Activated CD8-positive, alpha-beta T cell treated with anti-CD3 and anti-CD28 coated beads for 36 hours (primary cell): Measurements from ENCODE around the gene NOL6. TPM values are rescaled to one million over a fixed set of nuclear protein-coding genes. Genes with fewer than 3 reads are reported as not detected.

Experiments used
- ATAC-seq: fragments of 200-7000 bp; cut with Tn5 transposase; one replicate; pipeline ENCODE4 v1.10.0; 2021; ENCODE audit warnings: mild to moderate bottlenecking, moderate library complexity
- CTCF ChIA-PET: fragments of 350-600 bp; sonication (Branson Sonifier 250); formaldehyde crosslinking; loops from one replicate; lab custom pipeline; 2021; ENCODE audit warnings: antibody characterized with exemption; lab: Charles Lee
- POLR2A ChIA-PET: fragments of 350-600 bp; sonication (Branson Sonifier 250); formaldehyde crosslinking; loops from one replicate; lab custom pipeline; 2021; ENCODE audit warnings: antibody characterized with exemption; lab: Charles Lee
- DNase-seq: peaks from one replicate; pipeline ENCODE4 v3.0.0-alpha.2; 2020
- H3K27ac Mint-ChIP-seq: one replicate; pipeline ENCODE4 v1.8.0; 2021; ENCODE audit warnings: mild to moderate bottlenecking, mixed read lengths
- H3K27me3 Mint-ChIP-seq: one replicate; pipeline ENCODE4 v1.8.0; 2021; ENCODE audit warnings: mixed read lengths
- H3K36me3 Mint-ChIP-seq: one replicate; pipeline ENCODE4 v1.8.0; 2021; ENCODE audit warnings: low read depth, mixed read lengths
- H3K4me1 Mint-ChIP-seq: one replicate; pipeline ENCODE4 v1.8.0; 2021; ENCODE audit warnings: low read depth, mixed read lengths
- H3K4me3 Mint-ChIP-seq: one replicate; pipeline ENCODE4 v1.8.0; 2021; ENCODE audit warnings: mild to moderate bottlenecking, moderate library complexity, mixed read lengths
- H3K9me3 Mint-ChIP-seq: one replicate; pipeline ENCODE4 v1.8.0; 2021; ENCODE audit warnings: mixed read lengths
- CTCF ChIP-seq: fragments of 200-600 bp; IDR thresholded peaks from one replicate; pipeline ENCODE4 v1.8.0; 2022; ENCODE audit warnings: antibody characterized with exemption, mild to moderate bottlenecking
- intact Hi-C: fragments of 100-400 bp; cut with micrococcal nuclease; formaldehyde crosslinking; loops from one replicate; pipeline ENCODE4 v1.10.0; 2022
- total RNA-seq, 2 experiments: library from RNA; stranded (reverse); gene quantifications; one replicate each; pipeline ENCODE4 v1.2.3, GENCODE V29; 2021

The NOL6 gene
- total RNA-seq, 2 experiments from 2014 or later, result 45.5 to 45.9 TPM

DNA sequence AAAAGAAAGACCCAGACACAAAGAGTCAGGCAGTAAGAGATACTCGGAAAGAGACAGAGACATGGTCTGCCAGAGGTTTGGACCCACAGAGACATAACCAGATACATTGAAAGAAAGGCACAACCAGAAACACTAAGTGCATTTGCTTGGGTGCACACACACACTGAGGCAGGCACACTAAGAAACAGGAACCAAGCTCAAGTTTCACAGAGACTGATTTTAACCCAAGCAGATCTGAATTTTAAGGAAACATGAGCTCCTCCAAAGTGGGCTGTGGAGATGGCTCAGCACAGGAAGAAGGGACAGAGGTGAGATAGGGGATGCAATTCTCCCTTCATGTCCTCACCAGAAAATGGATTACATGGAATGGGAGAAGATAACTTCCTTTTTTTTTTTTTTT, 35.8 kb downstream of the NOL6 start:
- no peak overlapping the region for H3K27ac Mint-ChIP-seq
- CTCF ChIA-PET, result interaction anchor here (2.0 kb wide), 2 partner anchors 22 to 63 kb away, joined by 8 to 9 read pairs; no protein-coding TSS in a partner anchor
- POLR2A ChIA-PET, result interaction anchor here (0.8 kb wide), 1 partner anchor 22 kb away, joined by 3 read pairs; no protein-coding TSS in a partner anchor

GRCh38 chr9:33437205-33437604, 36.5 kb downstream of the NOL6 start:
- no peak overlapping the region for H3K27ac Mint-ChIP-seq
- intact Hi-C loops, result no loop called here
- POLR2A ChIA-PET, result no interaction called here
- H3K9me3 Mint-ChIP-seq, result no peaks in the 10 kb centered on the region
- H3K4me3 Mint-ChIP-seq, result no peak overlapping the region
- no peak for DNase-seq
- H3K27me3 Mint-ChIP-seq, result no peaks in the 10 kb centered on the region
- peaks cover 3% of the 10 kb centered on the region for H3K4me1 Mint-ChIP-seq
- ATAC-seq, result no peak
- TF ChIP-seq CTCF, result no peak
- CTCF ChIA-PET, result interaction anchor here (2.0 kb wide), 2 partner anchors 22 to 62 kb away, joined by 8 to 9 read pairs; no protein-coding TSS in a partner anchor
- no peaks in the 10 kb centered on the region for H3K36me3 Mint-ChIP-seq

More for the DNA sequence above, 35.8 kb downstream of the NOL6 start:
- no peaks in the 10 kb centered on the region for H3K9me3 Mint-ChIP-seq
- no peaks in the 10 kb centered on the region for H3K36me3 Mint-ChIP-seq
- intact Hi-C loops, result no loop called here
- no peak for DNase-seq
- no peaks in the 10 kb centered on the region for H3K27me3 Mint-ChIP-seq
- TF ChIP-seq CTCF, result no peak
- ATAC-seq, result no peak
- no peak overlapping the region for H3K4me3 Mint-ChIP-seq
- peaks cover 3% of the 10 kb centered on the region for H3K4me1 Mint-ChIP-seq

- ChIA-PET POLR2A (interaction anchor here (1.0 kb wide), 1 partner anchor 11 kb away, joined by 3 read pairs; the partner anchor contains the start of gene AQP3), CTCF (interaction anchor here (2.0 to 2.1 kb wide), 3 partner anchors 21 to 62 kb away, joined by 7 to 9 read pairs (median 8); no protein-coding TSS in a partner anchor)
- no peaks in the 10 kb centered on the region for H3K36me3 Mint-ChIP-seq
- no peak for ATAC-seq
- no peak for DNase-seq
- H3K4me1 Mint-ChIP-seq, result peaks cover 3% of the 10 kb centered on the region
- TF ChIP-seq CTCF, result no peak
- intact Hi-C loops, result no loop called here
- no peak overlapping the region for H3K4me3 Mint-ChIP-seq
- no peaks in the 10 kb centered on the region for H3K27me3 Mint-ChIP-seq
- H3K9me3 Mint-ChIP-seq, result no peaks in the 10 kb centered on the region
- H3K27ac Mint-ChIP-seq, result no peak overlapping the region
Measured at GRCh38 chr9:33436445-33436844, 37.3 kb downstream of the NOL6 start.

DNA sequence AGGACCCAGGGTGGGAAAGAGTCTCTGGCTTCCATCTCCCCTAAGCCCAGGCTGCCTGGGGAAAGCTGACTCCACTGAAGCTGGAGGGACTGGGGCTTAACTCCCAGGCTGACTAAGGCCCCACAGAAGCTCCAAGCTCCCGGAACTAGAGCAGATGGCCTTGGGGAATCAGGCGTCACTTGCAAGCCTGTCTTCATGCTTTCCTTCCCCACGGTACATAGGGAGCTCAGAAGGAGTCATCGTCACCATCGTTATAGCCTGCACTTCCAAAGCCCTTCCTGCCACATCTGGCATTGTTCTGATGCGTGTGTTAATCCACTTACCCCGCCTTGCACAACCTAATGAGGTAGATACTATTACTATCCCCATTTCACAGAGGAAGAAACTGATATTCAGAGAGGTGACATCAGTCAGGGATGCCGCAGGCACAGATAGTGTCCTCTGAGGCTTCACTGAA, 37.9 kb downstream of the NOL6 start:
- Mint-ChIP-seq H3K4me1 (peaks cover 3% of the 10 kb centered on the region), H3K4me3 (no peak overlapping the region), H3K9me3 (no peaks in the 10 kb centered on the region), H3K27ac (no peak overlapping the region), H3K36me3 (no peaks in the 10 kb centered on the region), H3K27me3 (no peaks in the 10 kb centered on the region)
- POLR2A ChIA-PET, result interaction anchor here (1.0 to 1.4 kb wide), 2 partner anchors 9 to 11 kb away, joined by 3 to 4 read pairs; partner anchors contain the start of gene AQP3
- CTCF ChIA-PET, result interaction anchor here (2.1 kb wide), 1 partner anchor 31 kb away, joined by 7 read pairs; no protein-coding TSS in a partner anchor
- TF ChIP-seq CTCF, result no peak
- intact Hi-C loops, result no loop called here
- ATAC-seq (no peak), DNase-seq (no peak)
